HCT116 (cell line): ENCODE results near the gene ZNF543. TPM values are rescaled to one million over a fixed set of nuclear protein-coding genes. Genes with fewer than 3 reads are reported as not detected.

Experiments
- ATAC-seq: fragments of 200-7000 bp; cut with Tn5 transposase; 2 replicates; pipeline ENCODE4 v1.9.1; 2020; ENCODE audit warnings: mild to moderate bottlenecking, moderate library complexity
- BruUV-seq: library from RNA; stranded (reverse); fragments of 400-500 nt; replicated peaks from 2 replicates; lab custom pipeline; 2021; lab: Mats Ljungman, UMichigan
- CTCF ChIA-PET: fragments of 300-600 bp; sonication (Branson Sonifier 250); formaldehyde crosslinking; loops from one replicate; lab custom pipeline; 2021; ENCODE audit warnings: antibody characterized with exemption; lab: Charles Lee
- POLR2A ChIA-PET: fragments of 300-600, 350-600 bp; sonication (Branson Sonifier 250); formaldehyde crosslinking; loops from one replicate; lab custom pipeline; 2021; ENCODE audit warnings: antibody characterized with exemption; lab: Charles Lee
- RAD21 ChIA-PET, 2 experiments: fragments of 300-600 bp; sonication (Branson Sonifier 250); formaldehyde crosslinking; loops; one replicate each; lab custom pipeline; 2023; ENCODE audit warnings: low total read pairs in 2 of 2; ENCODE audit not compliant: uncharacterized antibody in 2 of 2, unreplicated experiment in 2 of 2, low non-redundant PET in 1 of 2; lab: Charles Lee
- DNase-seq: peaks from one replicate; pipeline ENCODE4 v3.0.0-alpha.2; 2010; ENCODE audit warnings: low read depth, low spot score
- H2AFZ ChIP-seq: fragments of 200-600 bp; shearing (Covaris generic), sonication (generic); 2 replicates; pipeline ENCODE4 v1.6.1; 2017; ENCODE audit warnings: low read depth, mixed run types, mixed read lengths, antibody characterized with exemption, low read length; ENCODE audit not compliant: poor library complexity, severe bottlenecking
- H3K27ac ChIP-seq: 2 replicates; pipeline ENCODE4 v1.5.1; 2012; ENCODE audit warnings: low read depth, low read length
- H3K27me3 ChIP-seq: fragments of 200-600 bp; sonication (generic); 2 replicates; pipeline ENCODE4 v1.6.1; 2016; ENCODE audit warnings: mixed run types, low read length, mixed read lengths; ENCODE audit not compliant: insufficient read depth
- H3K36me3 ChIP-seq, 2 experiments: fragments of 200-500 bp in 1 of 2; fragments of 200-600 bp in 1 of 2; sonication (Bioruptor generic) in 1 of 2; sonication (generic) in 1 of 2; 2 replicates each; pipeline versions ENCODE4 v1.5.1 to v1.6.1; 2014 to 2016; ENCODE audit warnings: low read length in 2 of 2, inconsistent platforms in 1 of 2, mixed read lengths in 1 of 2, mixed run types in 1 of 2; ENCODE audit not compliant: insufficient read depth in 2 of 2, control insufficient read depth in 1 of 2
- H3K4me1 ChIP-seq, 2 experiments: fragments of 200-600 bp in 1 of 2; sonication (generic) in 1 of 2; 2 replicates each; pipeline versions ENCODE4 v1.5.1 to v1.6.1; 2012 to 2017; ENCODE audit warnings: low read length in 2 of 2, inconsistent platforms in 1 of 2, mild to moderate bottlenecking in 1 of 2, mixed read lengths in 1 of 2, mixed run types in 1 of 2, moderate library complexity in 1 of 2; ENCODE audit not compliant: insufficient read depth in 2 of 2, control insufficient read depth in 1 of 2
- H3K4me2 ChIP-seq: fragments of 200-600 bp; sonication (generic); 2 replicates; pipeline ENCODE4 v1.6.1; 2017; ENCODE audit warnings: mixed run types, low read length, mixed read lengths
- H3K4me3 ChIP-seq, 2 experiments: fragments of 200-600 bp in 1 of 2; sonication (generic) in 1 of 2; replicated peaks in 1 of 2; 2 replicates each; pipeline ENCODE4 v1.5.1; 2011 to 2016; ENCODE audit warnings: low read length in 2 of 2, control low read depth in 1 of 2, low read depth in 1 of 2, mild to moderate bottlenecking in 1 of 2, mixed read lengths in 1 of 2, mixed run types in 1 of 2
- H3K79me2 ChIP-seq: fragments of 200-600 bp; sonication (generic); 2 replicates; pipeline ENCODE4 v1.6.1; 2017; ENCODE audit warnings: mild to moderate bottlenecking, mixed run types, low read length, moderate library complexity, mixed read lengths; ENCODE audit not compliant: insufficient read depth
- H3K9ac ChIP-seq: fragments of 200-600 bp; sonication (generic); 2 replicates; pipeline ENCODE4 v1.6.1; 2016; ENCODE audit warnings: low read length, mixed read lengths
- H3K9me2 ChIP-seq: fragments of 200-600 bp; sonication (generic), shearing (Covaris generic); 2 replicates; pipeline ENCODE4 v1.6.1; 2017; ENCODE audit warnings: mixed run types, mild to moderate bottlenecking, moderate library complexity; ENCODE audit not compliant: insufficient read depth
- H3K9me3 ChIP-seq, 2 experiments: fragments of 200-500 bp in 1 of 2; fragments of 200-600 bp in 1 of 2; sonication (Bioruptor generic) in 1 of 2; sonication (generic) in 1 of 2; 2 replicates each; pipeline ENCODE4 v1.6.1; 2014 to 2017; ENCODE audit warnings: low read length in 2 of 2, mixed read lengths in 2 of 2, inconsistent platforms in 1 of 2, low read depth in 1 of 2, mild to moderate bottlenecking in 1 of 2, mixed run types in 1 of 2, moderate library complexity in 1 of 2; ENCODE audit not compliant: control insufficient read depth in 1 of 2, insufficient read depth in 1 of 2
- H4K20me1 ChIP-seq: fragments of 200-600 bp; sonication (generic), shearing (Covaris generic); 2 replicates; pipeline ENCODE4 v1.6.1; 2017; ENCODE audit warnings: mixed run types, mild to moderate bottlenecking, moderate library complexity; ENCODE audit not compliant: insufficient read depth
- EGR1 ChIP-seq: IDR thresholded peaks from 2 replicates; pipeline ENCODE4 v1.6.1; 2012; ENCODE audit warnings: low read depth
- EZH2 ChIP-seq: fragments of 200-600 bp; sonication (generic); IDR thresholded peaks from 2 replicates; pipeline ENCODE4 v1.6.1; 2017; ENCODE audit warnings: antibody characterized with exemption, mixed run types
- EZH2phosphoT487 ChIP-seq: fragments of 200-600 bp; IDR thresholded peaks from 2 replicates; pipeline ENCODE4 v1.6.1; 2018; ENCODE audit warnings: antibody characterized with exemption, borderline replicate concordance
- FOSL1 ChIP-seq: IDR thresholded peaks from 2 replicates; pipeline ENCODE4 v1.6.1; 2012; ENCODE audit warnings: low read depth
- JUND ChIP-seq: IDR thresholded peaks from 2 replicates; pipeline ENCODE4 v1.6.1; 2012
- POLR2A ChIP-seq: IDR thresholded peaks from 2 replicates; pipeline ENCODE4 v1.7.0; 2011; ENCODE audit warnings: borderline replicate concordance; ENCODE audit not compliant: insufficient read depth, insufficient read length; ENCODE audit errors: extremely low read depth
- POLR2AphosphoS5 ChIP-seq: IDR thresholded peaks from 2 replicates; pipeline ENCODE4 v1.6.1; 2011; ENCODE audit warnings: mild to moderate bottlenecking, low read depth, low read length, moderate library complexity
- REST ChIP-seq: IDR thresholded peaks from 2 replicates; pipeline ENCODE4 v1.6.1; 2012; ENCODE audit warnings: low read depth
- TCF7L2 ChIP-seq: IDR thresholded peaks from 2 replicates; pipeline ENCODE4 v1.7.0; 2011; ENCODE audit warnings: borderline replicate concordance, inconsistent platforms; ENCODE audit not compliant: insufficient read depth, insufficient read length; ENCODE audit errors: extremely low read depth
- ZBTB33 ChIP-seq: IDR thresholded peaks from 2 replicates; pipeline ENCODE4 v1.6.1; 2011; ENCODE audit warnings: mild to moderate bottlenecking, low read length, moderate library complexity; ENCODE audit not compliant: insufficient replicate concordance; ENCODE audit errors: extremely low read depth
- intact Hi-C: fragments of 100-400 bp; cut with micrococcal nuclease; formaldehyde crosslinking; loops from 2 replicates; pipeline ENCODE4 v1.10.0; 2022
- total RNA-seq: library from RNA; stranded (reverse); gene quantifications from one replicate; pipeline ENCODE4 v1.2.1, GENCODE V29; 2021; ENCODE audit not compliant: unreplicated experiment

The ZNF543 gene
- total RNA-seq, 1 experiment from 2014 or later, result 7.6 TPM

- BruUV-seq, result no TSS peak
- no peak overlapping the region for H2AFZ ChIP-seq
- intact Hi-C loops, result no loop called here
- no peaks in the 10 kb centered on the region for H4K20me1 ChIP-seq
- ChIA-PET RAD21 (no interaction called here), POLR2A (no interaction called here), CTCF (no interaction called here)
- H3K27me3 ChIP-seq, result no peaks in the 10 kb centered on the region
- H3K9ac ChIP-seq, result no peak overlapping the region
- H3K9me2 ChIP-seq, result no peaks in the 10 kb centered on the region
- ATAC-seq, result no peak
- TF ChIP-seq TCF7L2 (no peak), ZBTB33 (no peak), EZH2 (no peak), JUND (no peak), REST (no peak), EGR1 (no peak), POLR2AphosphoS5 (no peak), FOSL1 (no peak), EZH2phosphoT487 (no peak), POLR2A (no peak)
- H3K4me3 ChIP-seq, result no peak overlapping the region
- H3K4me1 ChIP-seq, result peaks cover 3 to 9% of the 10 kb centered on the region in 2 experiments; a peak in 3 of 4 replicates
- H3K27ac ChIP-seq, result no peak overlapping the region
- DNase-seq, result no peak
- H3K4me2 ChIP-seq, result no peak overlapping the region
- H3K79me2 ChIP-seq, result peaks cover 7% of the 10 kb centered on the region; the same call in 1 of the 2 replicates
- H3K9me3 ChIP-seq, result no peaks in the 10 kb centered on the region; a peak in 1 of 4 replicates
- peaks cover 13 to 31% of the 10 kb centered on the region in 2 experiments for H3K36me3 ChIP-seq
These were observed 39.0 kb downstream of the ZNF543 start for GRCh38 chr19:57359300-57359699.
